ENCODE measurements around the gene PDE11A.
"Not testable (repeated sequence)": the region's sequence is repeated elsewhere in the genome, so short reads cannot be mapped to it uniquely, and the experiment has no call there.

Gene PDE11A

DNA sequence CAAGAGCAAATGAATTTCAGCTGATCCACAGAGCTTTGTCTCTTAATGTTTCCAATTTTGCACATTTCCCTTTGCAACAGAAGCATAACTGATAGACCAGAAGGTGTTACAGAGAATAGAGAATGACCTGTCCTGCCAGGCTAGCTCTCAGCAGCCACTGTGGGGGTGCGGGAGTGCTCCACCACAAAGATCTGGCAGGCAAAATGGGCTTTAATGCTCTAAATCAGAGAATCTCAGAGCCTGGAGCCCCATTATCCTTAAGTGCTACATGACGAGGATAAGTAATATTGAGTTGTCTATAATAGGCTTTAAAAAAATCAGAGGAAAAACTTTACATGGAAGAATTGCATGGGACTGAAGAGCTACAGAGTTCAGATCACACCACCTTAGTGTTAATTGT lies 245.7 kb downstream of the PDE11A start:
- no peak for DNase-seq (ENCODE audit: low read depth in 1 of 2, low spot score in 1 of 2)

DNA sequence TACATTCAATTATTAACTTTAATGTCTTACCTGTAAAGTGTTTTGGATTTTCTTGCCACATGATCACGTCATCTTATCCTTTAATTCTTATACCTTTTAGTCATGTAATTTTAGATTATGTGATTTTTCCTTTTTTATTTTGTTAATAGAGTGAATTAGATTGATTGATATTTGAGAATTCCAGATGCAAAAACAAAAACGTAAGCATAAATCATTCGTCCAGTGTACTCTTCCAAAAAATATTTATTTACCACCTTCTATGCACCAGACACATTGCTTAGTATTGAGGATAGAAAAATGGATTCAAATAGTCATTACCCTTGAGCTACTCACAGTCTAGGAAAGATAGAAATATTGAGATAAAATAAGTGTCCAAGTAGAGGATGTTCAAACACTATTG lies 249.6 kb downstream of the PDE11A start:
- no peak for DNase-seq (ENCODE audit: low read depth in 1 of 2, low spot score in 1 of 2)

- DNase-seq (ENCODE audit: low read depth in 1 of 2, low spot score in 1 of 2): no peak
Observed at GRCh38 chr2:177818412-177818811, 254.2 kb downstream of the PDE11A start.

GRCh38 chr2:177817300-177817699 lies 255.3 kb downstream of the PDE11A start:
- DNase-seq (ENCODE audit: low read depth in 1 of 2, low spot score in 1 of 2): no peak

DNA sequence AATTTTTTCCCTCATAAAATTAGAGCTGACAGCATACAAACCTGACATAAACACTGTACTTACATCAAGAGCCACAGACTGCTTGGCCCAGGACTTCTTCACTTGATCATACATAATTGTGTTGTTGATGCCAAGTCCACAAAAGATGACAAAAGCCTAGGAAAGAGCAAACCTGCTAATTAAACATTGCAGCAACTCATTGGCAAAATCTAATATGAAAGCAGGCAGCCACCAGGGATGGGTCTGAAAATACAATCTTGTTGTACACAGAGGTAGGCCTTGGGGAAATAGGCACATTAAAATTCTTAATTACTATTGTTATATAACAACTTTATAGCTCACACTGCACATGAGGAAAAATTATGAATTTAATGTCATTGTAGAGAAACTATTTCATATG lies 255.8 kb downstream of the PDE11A start:
- no peak for DNase-seq (ENCODE audit: low read depth in 1 of 2, low spot score in 1 of 2)

- no peak for DNase-seq (ENCODE audit: low read depth in 1 of 2, low spot score in 1 of 2)
Observed at GRCh38 chr2:177812713-177813396, 259.7 kb downstream of the PDE11A start.

- DNase-seq (ENCODE audit: low read depth in 1 of 2, low spot score in 1 of 2): no peak
Observed at GRCh38 chr2:177810906-177811305, 261.7 kb downstream of the PDE11A start.

DNA sequence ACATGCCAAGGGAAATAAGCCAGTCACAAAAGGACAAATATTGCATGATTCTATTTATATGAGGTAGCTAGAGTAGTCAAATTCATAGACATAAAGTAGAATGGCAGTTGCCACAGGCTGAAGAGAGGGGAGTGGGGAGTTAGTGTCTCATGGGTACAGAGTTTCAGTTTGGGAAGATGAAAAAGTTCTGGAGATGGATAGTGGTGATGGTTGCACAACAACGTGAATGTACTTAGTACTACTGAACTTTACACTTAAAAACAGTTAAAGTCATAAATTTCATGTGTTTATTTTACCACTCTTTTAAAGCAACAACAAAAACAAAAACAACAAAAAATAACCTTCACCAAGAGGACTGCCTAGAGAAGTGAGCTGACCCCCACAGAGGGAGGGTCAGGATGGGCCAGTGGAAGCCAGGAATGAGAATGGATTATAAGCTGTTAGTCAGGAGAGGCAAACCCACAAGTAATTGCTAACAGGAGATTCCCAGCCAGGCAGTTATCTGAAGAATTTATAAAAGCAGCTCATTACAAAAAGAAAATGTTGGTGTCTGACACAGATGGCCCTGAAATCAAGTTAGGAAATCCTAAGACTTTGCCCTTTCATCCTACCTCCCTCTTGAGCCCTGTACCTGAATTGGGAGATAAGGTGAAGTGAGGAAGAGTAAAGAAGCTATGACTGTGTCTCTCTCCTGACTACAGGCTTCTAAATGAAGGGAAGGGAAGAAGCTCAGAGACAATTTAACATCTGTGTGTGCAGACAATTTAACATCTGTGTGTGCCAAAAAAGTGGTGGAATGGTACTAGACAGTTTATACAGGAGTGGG lies 263.4 kb downstream of the PDE11A start:
- no peak for DNase-seq (ENCODE audit: low read depth in 1 of 2, low spot score in 1 of 2)

DNA sequence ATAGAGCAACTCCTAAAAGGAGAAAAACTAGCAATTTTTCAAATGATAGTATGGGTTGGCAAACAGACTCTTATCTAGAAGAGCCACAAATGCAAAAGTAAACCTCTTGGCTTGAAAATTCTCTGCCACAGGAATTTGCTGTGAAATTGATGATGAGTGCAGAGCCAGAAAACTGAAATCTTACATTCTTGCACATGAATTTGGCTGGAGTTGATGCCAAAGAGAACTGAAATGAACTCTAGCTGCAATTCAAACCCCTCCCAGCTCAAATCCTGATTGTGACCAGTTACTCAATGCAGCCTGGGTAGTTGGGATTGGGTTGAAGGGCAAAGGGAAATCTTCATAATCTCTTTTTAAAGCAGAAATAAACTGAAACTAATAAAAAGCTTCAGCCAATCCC lies 266.6 kb downstream of the PDE11A start:
- DNase-seq (ENCODE audit: low read depth in 1 of 2, low spot score in 1 of 2): no peak

GRCh38 chr2:177799531-177799930 lies 273.0 kb downstream of the PDE11A start:
- no peak for DNase-seq (ENCODE audit: low read depth in 1 of 2, low spot score in 1 of 2)

- no peak for DNase-seq (ENCODE audit: low read depth in 1 of 2, low spot score in 1 of 2)
Observed at GRCh38 chr2:177797808-177798207, 274.8 kb downstream of the PDE11A start.

GRCh38 chr2:177796654-177797415 lies 275.7 kb downstream of the PDE11A start:
- DNase-seq (ENCODE audit: low read depth in 1 of 2, low spot score in 1 of 2): no peak

- DNase-seq (ENCODE audit: low read depth in 1 of 2, low spot score in 1 of 2): no peak
Observed at GRCh38 chr2:177796011-177796410, 276.6 kb downstream of the PDE11A start.

GRCh38 chr2:177785143-177785542 lies 287.4 kb downstream of the PDE11A start:
- not testable (repeated sequence) for DNase-seq (ENCODE audit: low read depth in 1 of 2, low spot score in 1 of 2)

DNA sequence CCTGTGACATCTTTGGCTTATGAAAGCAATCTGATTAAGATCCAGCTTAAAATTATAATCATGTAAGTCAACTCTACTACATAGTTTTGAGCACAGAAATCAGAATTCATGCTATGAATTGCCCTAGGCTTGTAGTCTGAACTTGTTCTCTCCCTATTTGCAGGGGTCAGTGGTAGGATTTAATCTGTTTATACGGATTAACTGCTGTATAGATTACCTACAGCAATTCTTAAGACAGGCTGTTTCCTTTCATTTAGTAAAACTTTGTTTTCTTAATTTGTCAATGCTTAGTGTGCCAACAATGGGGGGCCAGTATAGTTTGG lies 287.9 kb downstream of the PDE11A start:
- DNase-seq (ENCODE audit: low read depth in 1 of 2, low spot score in 1 of 2): no peak

DNA sequence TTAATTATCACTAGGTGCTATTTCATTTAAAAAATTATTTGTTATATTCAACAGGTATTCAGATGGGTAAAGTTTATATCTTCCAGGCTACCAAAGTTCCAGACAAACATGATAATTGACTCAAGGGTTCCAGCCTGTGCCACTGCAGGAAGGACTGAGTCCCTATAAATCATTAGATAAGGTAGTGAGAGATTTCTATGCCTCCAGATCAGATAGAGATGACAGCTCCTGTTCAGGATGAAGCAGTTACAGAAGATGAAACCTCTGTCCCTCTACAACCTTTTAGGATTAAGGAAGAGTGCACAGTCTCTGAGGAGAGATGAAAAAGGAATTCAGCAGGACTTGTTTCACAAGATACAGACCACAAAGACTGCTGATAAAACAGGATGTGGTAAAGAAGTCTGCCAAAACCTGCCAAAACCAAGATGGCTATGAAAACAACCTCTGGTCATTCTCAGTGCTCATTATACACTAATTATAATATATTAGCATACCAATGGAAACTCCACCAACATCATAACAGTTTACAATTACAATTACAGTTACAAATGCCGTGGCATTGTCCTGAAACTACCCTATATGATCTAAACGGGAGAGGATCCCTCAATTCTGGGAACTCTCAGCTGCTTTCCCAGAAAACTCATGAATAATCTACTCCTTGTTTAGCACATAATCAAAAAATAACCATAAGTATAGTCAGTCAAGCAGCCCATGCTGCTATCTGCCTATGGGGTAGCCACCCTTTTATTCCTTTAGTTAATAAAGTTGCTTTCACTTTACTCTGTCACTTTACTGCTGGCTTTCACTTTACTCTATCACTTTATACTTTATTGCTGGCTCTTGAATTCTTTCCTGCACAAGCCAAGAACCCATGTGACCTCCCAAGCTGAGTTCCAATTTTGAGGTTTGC lies 288.5 kb downstream of the PDE11A start:
- no peak for DNase-seq (ENCODE audit: low read depth in 1 of 2, low spot score in 1 of 2)

- DNase-seq (ENCODE audit: low read depth in 1 of 2, low spot score in 1 of 2): no peak
Observed at GRCh38 chr2:177783091-177783490, 289.5 kb downstream of the PDE11A start.

GRCh38 chr2:177782613-177783012 lies 290.0 kb downstream of the PDE11A start:
- DNase-seq (ENCODE audit: low read depth in 1 of 2, low spot score in 1 of 2): no peak

DNA sequence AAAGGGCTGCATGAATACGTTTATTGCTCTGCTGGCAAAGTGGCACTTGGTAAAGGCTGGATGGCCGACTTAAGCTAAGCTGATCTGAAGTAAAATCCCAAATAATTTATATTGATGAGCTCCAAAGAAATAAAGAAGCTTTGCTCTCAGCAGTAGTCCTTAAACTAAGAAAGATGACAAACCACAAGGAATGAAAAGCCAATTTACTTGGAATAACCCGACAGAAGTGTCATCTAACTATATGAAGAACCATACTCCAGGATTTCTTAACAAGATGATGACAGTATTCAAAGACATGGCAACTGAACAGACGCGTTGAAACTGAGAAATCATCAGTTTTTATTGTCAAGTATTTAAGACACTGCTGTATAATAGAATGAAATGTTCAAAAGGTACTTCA lies 294.1 kb downstream of the PDE11A start:
- no peak for DNase-seq (ENCODE audit: low read depth in 1 of 2, low spot score in 1 of 2)

DNA sequence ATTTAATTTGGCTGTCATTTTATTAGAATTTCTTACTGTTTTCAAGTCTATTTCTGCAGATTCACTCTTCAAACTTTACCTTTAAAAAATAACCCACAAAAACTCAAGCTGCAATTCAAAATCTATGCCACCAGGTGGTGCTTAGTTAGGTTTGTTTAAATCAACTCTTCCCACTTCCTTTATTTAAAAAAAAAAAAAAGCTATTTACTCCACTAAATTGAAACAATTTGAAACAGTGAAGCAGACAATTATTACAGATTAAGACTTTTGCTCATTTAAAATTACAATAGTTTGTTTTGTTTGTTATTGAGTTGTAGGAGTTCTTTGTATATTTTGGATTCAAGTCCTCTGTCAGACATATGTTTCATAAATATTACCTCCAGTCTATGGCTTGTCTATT lies 300.0 kb downstream of the PDE11A start:
- DNase-seq (ENCODE audit: low read depth in 1 of 2, low spot score in 1 of 2): no peak

DNA sequence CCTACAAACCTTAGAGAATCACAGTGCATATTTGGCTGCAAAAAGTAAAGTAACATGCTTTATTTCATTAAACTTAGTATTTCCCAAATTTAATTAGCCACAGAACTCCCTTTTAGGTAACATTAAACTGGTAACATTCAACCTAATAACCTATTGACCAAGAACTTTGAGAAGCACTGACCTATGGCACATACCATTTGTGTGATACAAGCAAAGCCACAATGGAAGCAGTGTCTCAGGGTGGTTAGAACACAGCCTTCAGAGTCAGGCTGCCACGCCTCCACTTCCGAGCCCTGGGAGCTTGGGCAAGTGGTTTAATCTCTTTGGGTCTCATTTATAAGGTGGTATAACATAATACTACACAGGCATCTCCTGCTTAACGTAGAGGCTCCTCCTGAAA lies 301.4 kb downstream of the PDE11A start:
- DNase-seq (ENCODE audit: low read depth in 1 of 2, low spot score in 1 of 2): no peak
